Measurements from ENCODE around the gene LY6G6D.

DNA sequence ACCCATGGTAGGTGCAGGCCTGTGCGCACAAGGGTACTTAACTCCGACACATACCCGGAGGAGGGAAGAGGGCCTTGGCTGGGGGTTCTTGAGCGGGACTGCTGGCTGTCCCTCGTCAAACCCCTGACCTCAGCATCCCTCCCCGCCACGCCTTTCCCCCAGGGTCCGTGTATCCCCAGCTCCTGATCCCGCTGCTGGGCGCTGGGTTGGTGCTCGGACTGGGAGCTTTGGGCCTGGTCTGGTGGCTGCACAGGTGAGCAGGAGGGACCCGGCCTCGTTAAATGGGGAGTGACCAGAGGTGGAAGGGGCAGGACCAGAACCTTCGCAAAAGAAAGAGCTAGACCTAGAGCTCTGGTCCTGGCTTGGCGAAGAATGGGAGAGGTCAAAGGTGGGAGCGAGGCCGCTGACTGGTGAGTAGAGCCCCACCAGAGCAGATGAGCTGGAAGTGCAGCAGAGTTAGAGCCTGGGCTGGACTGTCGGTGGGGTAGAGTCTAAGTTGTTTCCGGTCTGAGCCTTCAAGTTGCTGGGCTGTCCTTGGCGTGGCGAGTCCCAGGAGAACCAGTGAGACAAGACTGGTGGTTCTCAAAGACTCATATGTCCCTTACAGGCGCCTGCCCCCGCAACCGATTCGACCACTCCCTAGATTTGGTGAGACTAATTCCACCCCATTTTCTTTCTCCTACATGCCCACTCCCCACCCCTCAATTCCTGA is 9.0 kb downstream of the LY6G6D start:
- TF ChIP-seq, protein P1, sequence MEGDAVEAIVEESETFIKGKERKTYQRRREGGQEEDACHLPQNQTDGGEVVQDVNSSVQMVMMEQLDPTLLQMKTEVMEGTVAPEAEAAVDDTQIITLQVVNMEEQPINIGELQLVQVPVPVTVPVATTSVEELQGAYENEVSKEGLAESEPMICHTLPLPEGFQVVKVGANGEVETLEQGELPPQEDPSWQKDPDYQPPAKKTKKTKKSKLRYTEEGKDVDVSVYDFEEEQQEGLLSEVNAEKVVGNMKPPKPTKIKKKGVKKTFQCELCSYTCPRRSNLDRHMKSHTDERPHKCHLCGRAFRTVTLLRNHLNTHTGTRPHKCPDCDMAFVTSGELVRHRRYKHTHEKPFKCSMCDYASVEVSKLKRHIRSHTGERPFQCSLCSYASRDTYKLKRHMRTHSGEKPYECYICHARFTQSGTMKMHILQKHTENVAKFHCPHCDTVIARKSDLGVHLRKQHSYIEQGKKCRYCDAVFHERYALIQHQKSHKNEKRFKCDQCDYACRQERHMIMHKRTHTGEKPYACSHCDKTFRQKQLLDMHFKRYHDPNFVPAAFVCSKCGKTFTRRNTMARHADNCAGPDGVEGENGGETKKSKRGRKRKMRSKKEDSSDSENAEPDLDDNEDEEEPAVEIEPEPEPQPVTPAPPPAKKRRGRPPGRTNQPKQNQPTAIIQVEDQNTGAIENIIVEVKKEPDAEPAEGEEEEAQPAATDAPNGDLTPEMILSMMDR (conservative IDR thresholded peaks at IDR 0.05), result no peak
- no peak for TF ChIP-seq ZFX (IDR thresholded peaks at IDR 0.05)
